GM18499 (cell line): Measurements from ENCODE around the gene SEMA4C.

Experiments
- ATAC-seq: cut with Tn5 transposase; IDR thresholded peaks from one replicate; pipeline ENCODE4 v1.9.1; 2021; ENCODE audit warnings: moderate number of reproducible peaks; ENCODE audit not compliant: insufficient read depth, unreplicated experiment

The SEMA4C gene

GRCh38 chr2:96847586-96847985, 22.3 kb downstream of the SEMA4C start:
- no peak for ATAC-seq

GRCh38 chr2:96846825-96847224, 23.1 kb downstream of the SEMA4C start:
- no peak for ATAC-seq

GRCh38 chr2:96844405-96844808, 25.5 kb downstream of the SEMA4C start:
- no peak for ATAC-seq

- no peak for ATAC-seq
Observed at GRCh38 chr2:96843538-96844268, 26.2 kb downstream of the SEMA4C start, which contains the start of gene ANKRD23. ANKRD23 (minus strand) TSS chr2:96844021; CDS start chr2:96843992, 29 bp downstream.

- ATAC-seq = no peak
Observed at GRCh38 chr2:96842600-96842999, 27.3 kb downstream of the SEMA4C start.

- no peak for ATAC-seq
Observed at GRCh38 chr2:96841701-96842495, 28.0 kb downstream of the SEMA4C start.

- no peak for ATAC-seq
Observed at GRCh38 chr2:96839875-96840850, 29.7 kb downstream of the SEMA4C start.

- ATAC-seq = no peak
Observed at GRCh38 chr2:96839293-96839874, 30.5 kb downstream of the SEMA4C start.

GRCh38 chr2:96838345-96839292, 31.3 kb downstream of the SEMA4C start:
- ATAC-seq = no peak

- no peak for ATAC-seq
Observed at GRCh38 chr2:96837575-96837974, 32.3 kb downstream of the SEMA4C start.

- ATAC-seq = no peak
Observed at GRCh38 chr2:96835830-96836229, 34.0 kb downstream of the SEMA4C start.

GRCh38 chr2:96832754-96833507, 36.9 kb downstream of the SEMA4C start:
- no peak for ATAC-seq

- ATAC-seq = no peak
Observed at GRCh38 chr2:96832408-96832753, 37.5 kb downstream of the SEMA4C start.

- ATAC-seq = no peak
Observed at GRCh38 chr2:96831679-96832078, 38.2 kb downstream of the SEMA4C start.

GRCh38 chr2:96830044-96830562, 39.8 kb downstream of the SEMA4C start:
- no peak for ATAC-seq

- ATAC-seq = no peak
Observed at GRCh38 chr2:96828874-96829273, 41.0 kb downstream of the SEMA4C start.

- ATAC-seq = no peak
Observed at GRCh38 chr2:96828436-96828835, 41.4 kb downstream of the SEMA4C start.
